ENCODE measurements around the gene ELMO1.

Gene ELMO1

DNA sequence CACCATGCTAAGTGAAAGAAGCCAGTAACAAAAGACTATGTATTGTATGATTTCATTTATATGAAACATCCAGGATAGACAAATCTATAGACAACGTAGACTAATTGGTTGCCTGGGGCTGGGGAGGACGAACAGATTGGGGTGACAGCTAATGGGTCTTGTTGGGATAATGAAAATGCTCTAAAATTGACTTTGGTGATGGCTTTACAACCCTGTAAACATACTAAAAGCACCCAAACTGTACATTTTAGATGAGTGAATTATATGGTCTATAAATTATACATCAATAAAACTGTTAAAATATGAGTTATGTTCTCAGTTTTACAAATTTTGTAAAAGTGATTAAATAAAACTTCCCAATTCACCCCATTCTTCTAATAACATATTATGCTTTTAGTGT, 261.5 kb downstream of the ELMO1 start:
- no peak overlapping the region for H3K4me3 ChIP-seq
- no peaks in the 10 kb centered on the region for H3K36me3 ChIP-seq
- no peak overlapping the region for H3K27ac ChIP-seq
- no peaks in the 10 kb centered on the region for H3K9me3 ChIP-seq
- peaks cover 0 to under 1% (median 0%) of the 10 kb centered on the region in 4 donors for H3K4me1 ChIP-seq
- DNase-seq, result no peak
- no peaks in the 10 kb centered on the region for H3K27me3 ChIP-seq
- intact Hi-C loops (cut with DNase I; ENCODE audit: low total_unique reads), result no loop called here
- TF ChIP-seq, protein P1, sequence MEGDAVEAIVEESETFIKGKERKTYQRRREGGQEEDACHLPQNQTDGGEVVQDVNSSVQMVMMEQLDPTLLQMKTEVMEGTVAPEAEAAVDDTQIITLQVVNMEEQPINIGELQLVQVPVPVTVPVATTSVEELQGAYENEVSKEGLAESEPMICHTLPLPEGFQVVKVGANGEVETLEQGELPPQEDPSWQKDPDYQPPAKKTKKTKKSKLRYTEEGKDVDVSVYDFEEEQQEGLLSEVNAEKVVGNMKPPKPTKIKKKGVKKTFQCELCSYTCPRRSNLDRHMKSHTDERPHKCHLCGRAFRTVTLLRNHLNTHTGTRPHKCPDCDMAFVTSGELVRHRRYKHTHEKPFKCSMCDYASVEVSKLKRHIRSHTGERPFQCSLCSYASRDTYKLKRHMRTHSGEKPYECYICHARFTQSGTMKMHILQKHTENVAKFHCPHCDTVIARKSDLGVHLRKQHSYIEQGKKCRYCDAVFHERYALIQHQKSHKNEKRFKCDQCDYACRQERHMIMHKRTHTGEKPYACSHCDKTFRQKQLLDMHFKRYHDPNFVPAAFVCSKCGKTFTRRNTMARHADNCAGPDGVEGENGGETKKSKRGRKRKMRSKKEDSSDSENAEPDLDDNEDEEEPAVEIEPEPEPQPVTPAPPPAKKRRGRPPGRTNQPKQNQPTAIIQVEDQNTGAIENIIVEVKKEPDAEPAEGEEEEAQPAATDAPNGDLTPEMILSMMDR (IDR thresholded peaks at IDR 0.05), result no peak

DNA sequence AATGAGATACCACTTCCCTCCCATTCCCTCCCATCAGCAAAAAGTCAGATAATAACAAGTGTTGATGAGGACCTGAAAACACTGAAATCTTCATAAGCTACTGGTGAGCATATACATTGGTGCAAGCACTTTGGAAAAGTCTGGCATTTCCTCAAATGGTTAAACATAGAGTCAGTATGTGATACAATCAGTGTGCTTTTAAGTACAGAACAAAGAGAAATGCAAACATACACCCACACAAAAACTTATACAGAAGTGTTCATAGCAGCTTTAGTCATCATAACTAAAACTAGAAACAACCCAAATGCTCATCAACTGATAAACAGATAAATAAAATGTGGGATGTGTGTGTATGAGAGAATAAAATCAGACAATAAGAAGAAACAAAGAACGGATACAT, 261.9 kb downstream of the ELMO1 start:
- TF ChIP-seq, protein P1 (IDR thresholded peaks at IDR 0.05), result no peak
- H3K27me3 ChIP-seq, result no peaks in the 10 kb centered on the region
- H3K4me3 ChIP-seq, result no peak overlapping the region
- intact Hi-C loops (cut with DNase I; ENCODE audit: low total_unique reads), result no loop called here
- no peaks in the 10 kb centered on the region for H3K9me3 ChIP-seq
- no peak overlapping the region for H3K27ac ChIP-seq
- H3K36me3 ChIP-seq, result no peaks in the 10 kb centered on the region
- no peak for DNase-seq
- peaks cover 0 to 4% (median 0%) of the 10 kb centered on the region in 4 donors for H3K4me1 ChIP-seq

DNA sequence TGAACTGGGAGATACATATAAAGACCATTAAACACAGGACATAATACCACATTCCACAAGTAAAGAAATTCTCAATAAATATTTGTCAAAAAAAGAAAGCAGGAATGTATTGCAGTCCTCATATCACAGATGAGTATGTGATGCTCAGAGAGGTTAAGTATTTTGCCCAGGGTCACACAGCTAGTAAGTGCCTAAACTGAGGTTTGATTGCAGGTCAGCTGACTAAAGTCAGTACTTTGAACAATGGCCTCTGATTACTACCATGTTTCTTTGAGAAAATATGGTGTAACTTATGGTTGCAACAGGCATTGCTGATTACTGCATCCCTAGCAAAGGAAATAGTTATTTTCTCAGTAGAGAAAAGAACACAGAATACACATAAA, 267.1 kb downstream of the ELMO1 start:
- no peaks in the 10 kb centered on the region for H3K27me3 ChIP-seq
- intact Hi-C loops (cut with DNase I; ENCODE audit: low total_unique reads), result loop anchor here (5.0 kb wide), 2 partner anchors 194 to 214 kb away; no protein-coding TSS in a partner anchor
- H3K4me3 ChIP-seq, result no peak overlapping the region
- no peak overlapping the region for H3K27ac ChIP-seq
- DNase-seq, result no peak
- no peaks in the 10 kb centered on the region for H3K36me3 ChIP-seq
- H3K9me3 ChIP-seq, result no peaks in the 10 kb centered on the region
- peaks cover 0 to 9% (median 2%) of the 10 kb centered on the region in 4 donors for H3K4me1 ChIP-seq
- TF ChIP-seq, protein P1 (IDR thresholded peaks at IDR 0.05), result no peak

DNA sequence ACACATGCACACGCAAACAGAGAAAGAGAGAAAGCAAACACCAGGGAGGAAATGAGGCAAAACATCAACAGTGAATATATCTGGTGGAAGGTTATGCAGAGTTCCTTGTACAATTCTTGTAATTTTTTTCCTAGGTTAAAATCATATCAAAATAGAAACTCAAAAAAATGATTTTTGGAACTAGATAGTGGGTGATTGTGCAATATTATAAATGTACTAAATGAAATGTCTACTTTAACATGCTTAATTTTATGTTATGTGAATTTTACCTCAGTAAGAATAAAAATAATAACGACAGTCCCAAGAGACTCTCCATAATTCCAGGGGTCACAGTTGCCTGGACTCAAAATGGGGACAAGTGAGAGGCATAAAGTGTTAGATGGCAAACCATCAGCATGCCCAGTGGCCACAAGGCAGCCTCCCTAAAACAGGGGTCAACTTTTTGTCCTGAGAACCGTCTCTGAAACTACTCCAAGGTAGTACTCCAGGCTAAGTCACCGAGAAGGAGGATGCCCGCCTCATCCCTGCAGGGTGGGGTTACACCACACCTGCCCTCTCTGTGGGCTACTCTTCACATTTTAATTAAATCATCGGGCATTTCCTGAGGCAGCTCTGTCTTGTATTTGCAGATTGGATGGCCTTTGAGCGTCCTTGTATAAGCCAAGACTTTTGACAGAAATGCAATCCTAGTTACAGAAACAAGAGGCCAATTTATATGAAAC, 267.7 kb downstream of the ELMO1 start:
- Histone ChIP-seq H3K4me3 (no peak overlapping the region), H3K4me1 (peaks cover 0 to 9% (median 2%) of the 10 kb centered on the region in 4 donors), H3K9me3 (no peaks in the 10 kb centered on the region), H3K36me3 (no peaks in the 10 kb centered on the region), H3K27ac (no peak overlapping the region), H3K27me3 (no peaks in the 10 kb centered on the region)
- intact Hi-C loops (cut with DNase I; ENCODE audit: low total_unique reads), result loop anchor here (5.0 kb wide), 2 partner anchors 194 to 214 kb away; no protein-coding TSS in a partner anchor
- DNase-seq, result no peak
- TF ChIP-seq, protein P1 (IDR thresholded peaks at IDR 0.05), result no peak

DNA sequence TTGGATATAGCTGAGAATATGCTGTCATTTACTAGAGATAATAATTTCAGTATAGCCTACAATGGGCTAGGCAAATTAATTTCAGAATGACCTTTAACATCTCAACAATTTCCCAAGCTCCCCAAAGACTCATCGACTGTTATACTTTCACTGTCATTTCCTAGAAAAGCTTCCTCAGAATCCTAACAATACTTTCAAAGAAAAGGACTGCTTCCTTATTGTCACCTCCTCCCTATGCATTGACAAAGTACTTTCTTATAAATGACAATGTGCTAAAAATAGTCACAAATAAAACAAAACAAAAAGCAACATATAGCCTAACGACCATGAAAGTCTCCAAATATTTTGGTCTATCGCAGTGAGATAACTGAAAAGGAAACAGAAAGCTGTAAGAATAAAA, 272.6 kb downstream of the ELMO1 start:
- Histone ChIP-seq H3K27ac (no peak overlapping the region), H3K36me3 (no peaks in the 10 kb centered on the region), H3K4me1 (peaks cover 0 to 8% (median 0%) of the 10 kb centered on the region in 4 donors), H3K4me3 (no peak overlapping the region), H3K27me3 (no peaks in the 10 kb centered on the region), H3K9me3 (no peaks in the 10 kb centered on the region)
- TF ChIP-seq, protein P1 (IDR thresholded peaks at IDR 0.05), result no peak
- no peak for DNase-seq
- intact Hi-C loops (cut with DNase I; ENCODE audit: low total_unique reads), result no loop called here

All from tibial artery (tissue), 4 donors.